Umbilical cord (tissue), 2 donors: ENCODE results near the gene GON7. TPM values are rescaled to one million over a fixed set of nuclear protein-coding genes. Genes with fewer than 3 reads are reported as not detected.
"Not testable (repeated sequence)": the region's sequence is repeated elsewhere in the genome, so short reads cannot be mapped to it uniquely, and the experiment has no call there.

ENCODE experiments used
- DNase-seq: peaks from one replicate; pipeline ENCODE4 v3.0.0-alpha.2; 2015; ENCODE audit warnings: low spot score
- total RNA-seq: library from RNA; depleted of rRNA; stranded (reverse); fragments of >200 nt; gene quantifications from one replicate; pipeline ENCODE4 v1.2.3, GENCODE V29; 2014; ENCODE audit warnings: low replicate concordance; ENCODE audit not compliant: insufficient read depth

Gene GON7
- total RNA-seq, 1 donor from 2014 or later, result 3.9 TPM

- no peak for DNase-seq
Observed at GRCh38 chr14:93200553-93200952, 6.3 kb downstream of the GON7 start.

- no peak for DNase-seq
Observed at GRCh38 chr14:93199031-93199430, 7.8 kb downstream of the GON7 start.

GRCh38 chr14:93195316-93195999, 11.4 kb downstream of the GON7 start:
- no peak for DNase-seq

GRCh38 chr14:93186956-93187355, 19.9 kb downstream of the GON7 start:
- DNase-seq, result no peak

GRCh38 chr14:93186466-93186865, 20.4 kb downstream of the GON7 start:
- DNase-seq, result no peak

- DNase-seq, result no peak
Observed at GRCh38 chr14:93185349-93185720, 21.5 kb downstream of the GON7 start.

- peak; percentile 85 for DNase-seq
Observed at GRCh38 chr14:93184391-93185348, 22.2 kb downstream of the GON7 start, which contains the start of the genes LYSET and MOAP1. TSS of gene LYSET (plus strand) at chr14:93185317. CDS start at chr14:93185406, 89 bp downstream. TSS of gene MOAP1 (minus strand) at chr14:93184897. CDS start at chr14:93184242, 655 bp downstream.

- no peak for DNase-seq
Observed at GRCh38 chr14:93183596-93184317, 23.1 kb downstream of the GON7 start.

GRCh38 chr14:93175492-93175891, 31.4 kb downstream of the GON7 start:
- no peak for DNase-seq

GRCh38 chr14:93174731-93175130, 32.1 kb downstream of the GON7 start:
- not testable (repeated sequence) for DNase-seq

- DNase-seq, result peak; percentile 10
Observed at GRCh38 chr14:93173943-93174395, 32.9 kb downstream of the GON7 start.

- no peak for DNase-seq
Observed at GRCh38 chr14:93171376-93171775, 35.5 kb downstream of the GON7 start.

- not testable (repeated sequence) for DNase-seq
Observed at GRCh38 chr14:93170141-93170540, 36.7 kb downstream of the GON7 start.

- DNase-seq, result not testable (repeated sequence)
Observed at GRCh38 chr14:93169619-93170018, 37.2 kb downstream of the GON7 start.

- DNase-seq, result not testable (repeated sequence)
Observed at GRCh38 chr14:93168610-93169009, 38.3 kb downstream of the GON7 start.

GRCh38 chr14:93165271-93166265, 41.3 kb downstream of the GON7 start:
- DNase-seq, result not testable (repeated sequence)

GRCh38 chr14:93163564-93163963, 43.3 kb downstream of the GON7 start:
- DNase-seq, result no peak

- no peak for DNase-seq
Observed at GRCh38 chr14:93161411-93161940, 45.4 kb downstream of the GON7 start.

- no peak for DNase-seq
Observed at GRCh38 chr14:93160353-93160801, 46.5 kb downstream of the GON7 start.
